ENCODE data around the gene GRIA2. TPM values are rescaled to one million over a fixed set of nuclear protein-coding genes. Genes with fewer than 3 reads are reported as not detected.

Gene GRIA2
- total RNA-seq, 3 donors from 2014 or later, result 0.36 to 1.7 TPM; not detected in 1

- H3K4me1 ChIP-seq (ENCODE audit: low read depth), result no peaks in the 10 kb centered on the region
- intact Hi-C loops (cut with DNase I, micrococcal nuclease), result no loop called here
- H3K9me3 ChIP-seq, result no peaks in the 10 kb centered on the region
- H3K4me3 ChIP-seq, result no peak overlapping the region
- no peaks in the 10 kb centered on the region for H3K36me3 ChIP-seq (ENCODE audit: low read depth)
- ATAC-seq, result no peak
- DNase-seq, result no peak
- no peak for TF ChIP-seq CTCF (IDR thresholded peaks at IDR 0.05)
Measured at GRCh38 chr4:157372154-157372553, 151.6 kb downstream of the GRIA2 start.

GRCh38 chr4:157372567-157372966, 152.0 kb downstream of the GRIA2 start:
- DNase-seq, result no peak
- Histone ChIP-seq H3K9me3 (no peaks in the 10 kb centered on the region), H3K4me3 (no peak overlapping the region), H3K36me3 (ENCODE audit: low read depth) (no peaks in the 10 kb centered on the region), H3K4me1 (ENCODE audit: low read depth) (no peaks in the 10 kb centered on the region)
- intact Hi-C loops (cut with DNase I, micrococcal nuclease), result no loop called here
- no peak for ATAC-seq
- no peak for TF ChIP-seq CTCF (IDR thresholded peaks at IDR 0.05)

GRCh38 chr4:157389741-157390140, 169.2 kb downstream of the GRIA2 start:
- ATAC-seq, result no peak
- no peak for TF ChIP-seq CTCF (IDR thresholded peaks at IDR 0.05)

GRCh38 chr4:157405070-157405469, 184.5 kb downstream of the GRIA2 start:
- DNase-seq (no peak), ATAC-seq (no peak)
- H3K4me3 ChIP-seq, result no peak overlapping the region
- no peak for TF ChIP-seq CTCF (IDR thresholded peaks at IDR 0.05)
- intact Hi-C loops (cut with DNase I, micrococcal nuclease), result no loop called here
- no peaks in the 10 kb centered on the region for H3K4me1 ChIP-seq (ENCODE audit: low read depth)
- H3K36me3 ChIP-seq (ENCODE audit: low read depth), result no peaks in the 10 kb centered on the region
- H3K9me3 ChIP-seq, result no peaks in the 10 kb centered on the region

More at GRCh38 chr4:157389741-157390140, 169.2 kb downstream of the GRIA2 start:
- Histone ChIP-seq H3K4me1 (ENCODE audit: low read depth) (no peaks in the 10 kb centered on the region), H3K9me3 (no peaks in the 10 kb centered on the region), H3K36me3 (ENCODE audit: low read depth) (no peaks in the 10 kb centered on the region), H3K4me3 (no peak overlapping the region)
- intact Hi-C loops (cut with DNase I, micrococcal nuclease), result no loop called here
- DNase-seq, result no peak

Other genes starting within 250 kb of the GRIA2 start
- 10 to 100 TPM in 1 of 3 donors, 1 to 10 TPM in 2; 3.9 to 27.9 (median 6.1) TPM for gene PDGFC, start 248.9 kb upstream of the GRIA2 start, total RNA-seq
- 1 to 10 TPM in 1 of 3 donors, under 1 TPM in 2; 0.10 to 5.2 (median 0.14) TPM for gene GLRB, start 144.6 kb upstream of the GRIA2 start, total RNA-seq